Activated naive CD4-positive, alpha-beta T cell treated with anti-CD3 and anti-CD28 coated beads, Interleukin-2, amount 50 U/mL, for 24 hours (primary cell): Measurements from ENCODE around the gene SLCO4C1.
A peak's percentile ranks its signal among the peaks of the same experiment; 100 is the strongest.
"Not testable (repeated sequence)": the region's sequence is repeated elsewhere in the genome, so short reads cannot be mapped to it uniquely, and the experiment has no call there.

ENCODE experiments used
- H3K27ac Mint-ChIP-seq: one replicate; pipeline ENCODE4 v1.8.0; 2021; ENCODE audit warnings: mild to moderate bottlenecking, mixed read lengths
- H3K27me3 Mint-ChIP-seq: one replicate; pipeline ENCODE4 v1.8.0; 2021; ENCODE audit warnings: mixed read lengths
- H3K36me3 Mint-ChIP-seq: one replicate; pipeline ENCODE4 v1.8.0; 2021; ENCODE audit warnings: mixed read lengths
- H3K4me1 Mint-ChIP-seq: one replicate; pipeline ENCODE4 v1.8.0; 2021; ENCODE audit warnings: mixed read lengths
- H3K4me3 Mint-ChIP-seq: one replicate; pipeline ENCODE4 v1.8.0; 2021; ENCODE audit warnings: mild to moderate bottlenecking, mixed read lengths
- H3K9me3 Mint-ChIP-seq: one replicate; pipeline ENCODE4 v1.8.0; 2021; ENCODE audit warnings: mixed read lengths

Gene SLCO4C1, protein sequence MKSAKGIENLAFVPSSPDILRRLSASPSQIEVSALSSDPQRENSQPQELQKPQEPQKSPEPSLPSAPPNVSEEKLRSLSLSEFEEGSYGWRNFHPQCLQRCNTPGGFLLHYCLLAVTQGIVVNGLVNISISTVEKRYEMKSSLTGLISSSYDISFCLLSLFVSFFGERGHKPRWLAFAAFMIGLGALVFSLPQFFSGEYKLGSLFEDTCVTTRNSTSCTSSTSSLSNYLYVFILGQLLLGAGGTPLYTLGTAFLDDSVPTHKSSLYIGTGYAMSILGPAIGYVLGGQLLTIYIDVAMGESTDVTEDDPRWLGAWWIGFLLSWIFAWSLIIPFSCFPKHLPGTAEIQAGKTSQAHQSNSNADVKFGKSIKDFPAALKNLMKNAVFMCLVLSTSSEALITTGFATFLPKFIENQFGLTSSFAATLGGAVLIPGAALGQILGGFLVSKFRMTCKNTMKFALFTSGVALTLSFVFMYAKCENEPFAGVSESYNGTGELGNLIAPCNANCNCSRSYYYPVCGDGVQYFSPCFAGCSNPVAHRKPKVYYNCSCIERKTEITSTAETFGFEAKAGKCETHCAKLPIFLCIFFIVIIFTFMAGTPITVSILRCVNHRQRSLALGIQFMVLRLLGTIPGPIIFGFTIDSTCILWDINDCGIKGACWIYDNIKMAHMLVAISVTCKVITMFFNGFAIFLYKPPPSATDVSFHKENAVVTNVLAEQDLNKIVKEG

GRCh38 chr5:102296178-102296817 is at the start of gene SLCO4C1:
Gene SLCO4C1, minus strand, starts transcription at chr5:102296284. Its CDS starts 22 bp downstream, at chr5:102296262.
- Mint-ChIP-seq H3K9me3 (no peaks in the 10 kb centered on the region), H3K4me3 (peak within 1 kb of the TSS; percentile 71), H3K27me3 (peaks cover 2% of the 10 kb centered on the region), H3K36me3 (no peaks in the 10 kb centered on the region), H3K27ac (no peak within 1 kb of the TSS), H3K4me1 (peaks cover 17% of the 10 kb centered on the region)

DNA sequence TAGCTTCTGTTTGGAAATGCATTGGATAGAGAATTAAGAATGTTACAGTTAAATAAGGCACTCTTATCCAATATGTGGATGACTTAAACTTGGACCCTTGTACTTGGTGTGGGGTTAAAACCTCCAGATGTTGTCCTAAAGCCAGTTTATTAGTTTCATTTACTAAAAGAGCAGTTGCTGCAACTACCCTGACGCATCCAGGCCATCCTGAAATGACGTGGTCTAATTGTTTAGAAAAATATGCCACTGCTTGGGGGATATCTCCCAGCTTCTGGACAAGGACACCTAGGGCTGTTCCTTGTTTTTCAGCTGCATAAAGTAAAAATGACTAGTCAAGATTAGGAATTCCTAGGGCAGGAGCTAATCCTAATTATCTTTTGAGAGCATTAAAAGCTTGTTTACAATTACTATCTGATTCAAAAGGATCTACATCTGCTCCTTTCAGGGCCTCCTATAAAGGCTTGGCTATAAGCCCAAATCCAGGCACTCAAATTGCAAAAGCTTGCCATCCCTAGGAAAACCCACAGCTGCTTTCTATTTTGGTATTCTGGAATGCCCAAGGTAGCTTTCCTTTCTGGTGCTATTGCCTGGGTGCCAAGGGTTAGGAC is 45.7 kb upstream of the SLCO4C1 start:
- Mint-ChIP-seq H3K27ac (no peak overlapping the region), H3K36me3 (no peaks in the 10 kb centered on the region), H3K4me1 (no peaks in the 10 kb centered on the region), H3K4me3 (no peak overlapping the region), H3K27me3 (no peaks in the 10 kb centered on the region), H3K9me3 (no peaks in the 10 kb centered on the region)

GRCh38 chr5:102324714-102325113 is 28.6 kb upstream of the SLCO4C1 start:
- no peaks in the 10 kb centered on the region for H3K9me3 Mint-ChIP-seq
- no peaks in the 10 kb centered on the region for H3K36me3 Mint-ChIP-seq
- H3K27ac Mint-ChIP-seq = no peak overlapping the region
- no peak overlapping the region for H3K4me3 Mint-ChIP-seq
- no peaks in the 10 kb centered on the region for H3K4me1 Mint-ChIP-seq
- no peaks in the 10 kb centered on the region for H3K27me3 Mint-ChIP-seq

DNA sequence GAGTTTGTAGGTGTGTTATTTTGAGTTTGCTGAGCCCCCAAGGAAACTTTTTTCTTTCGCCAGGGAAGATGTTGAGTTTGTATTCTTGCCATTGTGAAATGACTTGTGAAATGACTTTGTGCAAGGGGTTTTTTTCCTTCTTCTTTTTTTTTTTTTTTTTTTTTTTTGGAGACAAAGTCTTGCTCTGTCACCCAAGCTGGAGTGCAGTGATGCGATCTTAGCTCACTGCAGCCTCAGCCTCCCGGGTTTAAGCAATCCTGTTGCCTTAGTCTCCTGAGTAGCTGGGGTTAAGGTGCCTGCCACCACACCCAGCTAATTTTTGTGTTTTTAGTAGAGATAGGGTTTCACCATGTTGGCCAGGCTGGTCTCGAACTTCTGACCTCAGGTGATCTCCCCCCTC is 22.7 kb upstream of the SLCO4C1 start:
- not testable (repeated sequence) for H3K4me3 Mint-ChIP-seq, H3K27ac Mint-ChIP-seq, H3K27me3 Mint-ChIP-seq, H3K36me3 Mint-ChIP-seq, H3K9me3 Mint-ChIP-seq, H3K4me1 Mint-ChIP-seq

GRCh38 chr5:102314328-102314727 is 18.2 kb upstream of the SLCO4C1 start:
- H3K9me3 Mint-ChIP-seq = no peaks in the 10 kb centered on the region
- no peaks in the 10 kb centered on the region for H3K4me1 Mint-ChIP-seq
- H3K36me3 Mint-ChIP-seq = no peaks in the 10 kb centered on the region
- H3K27ac Mint-ChIP-seq = no peak overlapping the region
- no peaks in the 10 kb centered on the region for H3K27me3 Mint-ChIP-seq
- H3K4me3 Mint-ChIP-seq = no peak overlapping the region

GRCh38 chr5:102313912-102314311 is 17.8 kb upstream of the SLCO4C1 start:
- Mint-ChIP-seq H3K27ac (no peak overlapping the region), H3K4me1 (no peaks in the 10 kb centered on the region), H3K4me3 (no peak overlapping the region), H3K27me3 (no peaks in the 10 kb centered on the region), H3K36me3 (no peaks in the 10 kb centered on the region), H3K9me3 (no peaks in the 10 kb centered on the region)

DNA sequence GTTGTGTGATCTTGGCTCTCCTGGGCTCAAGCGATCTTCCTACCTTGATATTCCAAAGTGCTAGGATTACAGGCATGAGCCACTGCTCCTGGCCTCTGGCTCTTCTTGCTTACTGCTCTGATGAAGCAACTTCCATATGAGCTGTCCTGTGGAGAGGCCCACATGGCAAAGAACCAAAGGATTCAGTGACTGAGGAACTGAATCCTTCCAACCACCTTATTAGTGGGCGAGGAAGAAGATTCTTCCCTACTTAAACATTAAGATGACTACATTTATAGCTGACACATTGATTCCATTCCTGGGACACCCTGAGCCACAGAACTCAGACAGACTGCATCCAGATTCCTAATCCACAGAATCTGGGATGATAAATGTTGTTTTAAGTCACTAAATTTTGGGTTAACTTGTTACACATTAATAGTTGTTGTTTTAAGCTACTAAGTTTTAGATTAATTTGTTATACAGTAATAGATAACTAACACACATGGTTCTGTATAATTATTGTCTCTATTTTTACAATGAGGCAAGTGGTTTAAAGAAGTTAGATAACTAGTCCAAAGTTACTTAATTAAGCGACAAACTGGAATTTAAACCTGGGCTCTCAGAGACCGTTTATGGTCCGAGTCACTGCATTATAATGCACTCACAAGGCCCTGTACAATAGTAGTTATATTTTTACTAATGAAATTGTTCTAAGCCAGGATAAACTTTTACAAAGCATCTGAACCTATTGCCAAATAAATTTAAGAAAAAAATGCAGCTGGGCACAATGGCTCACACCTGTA is 16.7 kb upstream of the SLCO4C1 start:
- H3K27me3 Mint-ChIP-seq = no peaks in the 10 kb centered on the region
- H3K9me3 Mint-ChIP-seq = no peaks in the 10 kb centered on the region
- H3K36me3 Mint-ChIP-seq = no peaks in the 10 kb centered on the region
- no peak overlapping the region for H3K27ac Mint-ChIP-seq
- no peak overlapping the region for H3K4me3 Mint-ChIP-seq
- H3K4me1 Mint-ChIP-seq = no peaks in the 10 kb centered on the region

GRCh38 chr5:102309586-102309985 is 13.5 kb upstream of the SLCO4C1 start:
- no peaks in the 10 kb centered on the region for H3K9me3 Mint-ChIP-seq
- H3K4me1 Mint-ChIP-seq = no peaks in the 10 kb centered on the region
- no peaks in the 10 kb centered on the region for H3K36me3 Mint-ChIP-seq
- no peak overlapping the region for H3K27ac Mint-ChIP-seq
- no peak overlapping the region for H3K4me3 Mint-ChIP-seq
- no peaks in the 10 kb centered on the region for H3K27me3 Mint-ChIP-seq

- Mint-ChIP-seq H3K4me3 (no peak overlapping the region), H3K27me3 (no peaks in the 10 kb centered on the region), H3K36me3 (no peaks in the 10 kb centered on the region), H3K4me1 (no peaks in the 10 kb centered on the region), H3K9me3 (no peaks in the 10 kb centered on the region), H3K27ac (no peak overlapping the region)
Observed at GRCh38 chr5:102307232-102307631, 11.1 kb upstream of the SLCO4C1 start.

GRCh38 chr5:102306121-102306520 is 10.0 kb upstream of the SLCO4C1 start:
- Mint-ChIP-seq H3K27me3 (no peaks in the 10 kb centered on the region), H3K4me3 (no peak overlapping the region), H3K27ac (no peak overlapping the region), H3K36me3 (no peaks in the 10 kb centered on the region), H3K4me1 (no peaks in the 10 kb centered on the region), H3K9me3 (no peaks in the 10 kb centered on the region)

- Mint-ChIP-seq H3K4me3 (peak overlapping the region; percentile 71), H3K36me3 (no peaks in the 10 kb centered on the region), H3K4me1 (peaks cover 17% of the 10 kb centered on the region), H3K27me3 (peaks cover 2% of the 10 kb centered on the region), H3K27ac (no peak overlapping the region), H3K9me3 (no peaks in the 10 kb centered on the region)
Observed at GRCh38 chr5:102295534-102296177, 428 bp downstream of the SLCO4C1 start.

DNA sequence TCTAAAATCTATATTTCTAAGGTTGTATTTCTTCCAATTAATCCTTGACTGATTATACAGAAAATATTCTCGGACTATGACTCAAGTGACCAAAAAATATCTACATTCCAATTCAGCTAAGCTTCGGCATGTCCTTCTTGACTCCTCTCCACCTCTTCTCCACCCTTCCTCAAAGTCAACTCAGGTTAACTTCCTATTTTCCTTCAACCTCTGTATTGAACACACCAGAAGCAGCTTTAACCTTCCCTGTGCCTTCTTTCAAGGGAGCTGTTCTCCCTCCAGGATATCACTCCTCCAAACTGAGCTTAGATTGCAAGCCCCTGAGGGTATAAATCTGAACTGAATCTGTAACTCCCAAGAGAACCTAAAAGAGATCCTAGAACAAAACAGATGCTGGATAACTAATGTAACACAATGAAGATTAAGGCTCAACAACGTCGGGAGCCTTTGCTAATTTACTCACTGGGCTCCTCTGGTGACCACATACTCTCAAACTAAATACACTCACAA is 1.1 kb downstream of the SLCO4C1 start:
- Mint-ChIP-seq H3K27me3 (peaks cover 2% of the 10 kb centered on the region), H3K4me3 (peak overlapping the region; percentile 71), H3K36me3 (no peaks in the 10 kb centered on the region), H3K9me3 (no peaks in the 10 kb centered on the region), H3K27ac (no peak overlapping the region), H3K4me1 (peaks cover 17% of the 10 kb centered on the region)

DNA sequence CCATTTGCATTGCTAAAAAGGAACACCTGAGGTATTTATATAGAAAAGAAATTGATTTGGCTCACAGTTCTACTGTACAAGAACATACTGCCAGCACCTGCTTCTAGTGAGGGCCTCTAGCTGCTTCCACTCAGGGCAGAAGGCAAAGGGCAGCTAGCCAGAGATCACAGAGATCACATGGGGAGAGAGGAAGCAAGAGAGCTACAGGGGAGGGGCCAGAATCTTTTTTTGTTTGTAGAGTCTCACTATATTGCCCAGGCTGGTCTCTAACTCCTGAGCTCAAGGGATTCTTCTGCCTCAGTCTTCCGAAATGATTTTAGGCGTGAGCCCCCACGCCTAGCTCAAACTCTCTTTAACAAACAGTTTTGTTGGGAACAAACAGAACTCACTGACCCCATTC is 6.1 kb downstream of the SLCO4C1 start:
- peaks cover 3% of the 10 kb centered on the region for H3K4me1 Mint-ChIP-seq
- H3K4me3 Mint-ChIP-seq = no peak overlapping the region

DNA sequence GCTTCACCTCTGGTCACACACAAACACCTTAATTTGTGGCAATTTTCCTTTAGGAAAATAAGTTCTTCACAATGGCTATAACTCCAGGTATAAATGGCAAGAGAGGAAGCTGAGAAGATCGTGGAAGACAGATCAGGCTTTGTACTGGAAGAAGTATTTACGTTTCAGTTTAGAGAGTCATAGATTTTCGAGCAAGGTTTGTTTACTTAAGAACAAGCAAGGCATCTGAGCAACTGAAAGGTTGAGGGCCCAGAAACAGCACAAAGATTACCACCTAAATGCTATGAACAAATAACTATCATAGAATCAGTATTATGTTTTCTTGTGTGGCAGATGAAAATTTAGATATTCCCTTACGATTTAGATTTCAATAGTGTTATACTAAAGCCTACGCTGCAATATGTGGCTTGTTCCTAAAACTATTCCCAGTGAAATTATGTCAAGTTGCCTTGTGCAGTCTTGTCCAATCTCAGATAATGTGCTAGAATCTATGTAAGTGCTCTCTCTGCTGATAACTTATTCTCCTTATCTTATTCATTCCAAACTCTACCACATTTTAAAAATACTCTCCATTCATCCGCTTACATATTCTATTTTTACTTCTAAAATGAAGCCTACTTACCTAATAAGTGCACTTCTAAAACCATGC is 6.7 kb downstream of the SLCO4C1 start:
- Mint-ChIP-seq H3K4me3 (no peak overlapping the region), H3K4me1 (no peaks in the 10 kb centered on the region), H3K27ac (no peak overlapping the region), H3K9me3 (no peaks in the 10 kb centered on the region), H3K27me3 (no peaks in the 10 kb centered on the region), H3K36me3 (no peaks in the 10 kb centered on the region)

More for the DNA sequence above, 6.1 kb downstream of the SLCO4C1 start:
- Mint-ChIP-seq H3K27ac (no peak overlapping the region), H3K9me3 (no peaks in the 10 kb centered on the region), H3K27me3 (no peaks in the 10 kb centered on the region), H3K36me3 (no peaks in the 10 kb centered on the region)
